MM.1S (cell line): Measurements from ENCODE around the gene CDYL.

ENCODE experiments used
- EZH2 ChIP-seq: fragments of 300-600 bp; sonication (generic); optimal IDR thresholded peaks from 2 replicates; pipeline ENCODE3; 2017; ENCODE audit warnings: low read depth, mild to moderate bottlenecking, antibody characterized with exemption, low read length, mixed read lengths
- EZH2phosphoT487 ChIP-seq: fragments of 300-600 bp; sonication (generic); IDR thresholded peaks from 2 replicates; pipeline ENCODE4 v1.6.1; 2018; ENCODE audit warnings: antibody characterized with exemption, low read length
- TF ChIP-seq, protein P1 (sequence below): fragments of 300-600 bp; sonication (generic); IDR thresholded peaks from 2 replicates; pipeline ENCODE4 v1.5.1; 2016; ENCODE audit warnings: antibody characterized with exemption, low read length, mixed read lengths

DNA sequence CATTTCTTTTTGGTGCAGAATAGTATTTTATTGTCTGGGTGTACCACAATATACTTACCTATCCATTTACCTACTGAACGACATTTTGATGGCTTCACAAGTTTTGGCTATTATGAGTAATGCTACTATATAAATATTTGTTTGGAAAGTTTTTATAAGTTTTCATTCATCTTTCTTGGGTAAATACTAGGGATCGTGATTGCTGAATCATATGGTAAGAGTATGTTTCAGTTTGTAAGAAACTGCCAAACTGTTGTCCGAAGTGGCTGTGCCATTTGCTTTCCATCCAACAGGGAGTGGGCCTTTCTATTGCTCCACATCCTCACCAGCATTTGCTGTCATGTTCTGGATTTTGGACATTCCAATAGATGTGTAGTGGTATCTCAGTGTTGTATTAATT lies 104.2 kb downstream of the CDYL start:
- TF ChIP-seq, protein P1, sequence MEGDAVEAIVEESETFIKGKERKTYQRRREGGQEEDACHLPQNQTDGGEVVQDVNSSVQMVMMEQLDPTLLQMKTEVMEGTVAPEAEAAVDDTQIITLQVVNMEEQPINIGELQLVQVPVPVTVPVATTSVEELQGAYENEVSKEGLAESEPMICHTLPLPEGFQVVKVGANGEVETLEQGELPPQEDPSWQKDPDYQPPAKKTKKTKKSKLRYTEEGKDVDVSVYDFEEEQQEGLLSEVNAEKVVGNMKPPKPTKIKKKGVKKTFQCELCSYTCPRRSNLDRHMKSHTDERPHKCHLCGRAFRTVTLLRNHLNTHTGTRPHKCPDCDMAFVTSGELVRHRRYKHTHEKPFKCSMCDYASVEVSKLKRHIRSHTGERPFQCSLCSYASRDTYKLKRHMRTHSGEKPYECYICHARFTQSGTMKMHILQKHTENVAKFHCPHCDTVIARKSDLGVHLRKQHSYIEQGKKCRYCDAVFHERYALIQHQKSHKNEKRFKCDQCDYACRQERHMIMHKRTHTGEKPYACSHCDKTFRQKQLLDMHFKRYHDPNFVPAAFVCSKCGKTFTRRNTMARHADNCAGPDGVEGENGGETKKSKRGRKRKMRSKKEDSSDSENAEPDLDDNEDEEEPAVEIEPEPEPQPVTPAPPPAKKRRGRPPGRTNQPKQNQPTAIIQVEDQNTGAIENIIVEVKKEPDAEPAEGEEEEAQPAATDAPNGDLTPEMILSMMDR = no peak
- TF ChIP-seq EZH2 (no peak), EZH2phosphoT487 (no peak)
